HG02610 (cell line): ENCODE data around the gene TBX4.
"Not testable (repeated sequence)": the region's sequence is repeated elsewhere in the genome, so short reads cannot be mapped to it uniquely, and the experiment has no call there.

Experiments used
- ATAC-seq: cut with Tn5 transposase; IDR thresholded peaks from one replicate; pipeline ENCODE4 v1.9.1; 2021; ENCODE audit warnings: mild to moderate bottlenecking, moderate library complexity; ENCODE audit not compliant: unreplicated experiment

TBX4 gene

DNA sequence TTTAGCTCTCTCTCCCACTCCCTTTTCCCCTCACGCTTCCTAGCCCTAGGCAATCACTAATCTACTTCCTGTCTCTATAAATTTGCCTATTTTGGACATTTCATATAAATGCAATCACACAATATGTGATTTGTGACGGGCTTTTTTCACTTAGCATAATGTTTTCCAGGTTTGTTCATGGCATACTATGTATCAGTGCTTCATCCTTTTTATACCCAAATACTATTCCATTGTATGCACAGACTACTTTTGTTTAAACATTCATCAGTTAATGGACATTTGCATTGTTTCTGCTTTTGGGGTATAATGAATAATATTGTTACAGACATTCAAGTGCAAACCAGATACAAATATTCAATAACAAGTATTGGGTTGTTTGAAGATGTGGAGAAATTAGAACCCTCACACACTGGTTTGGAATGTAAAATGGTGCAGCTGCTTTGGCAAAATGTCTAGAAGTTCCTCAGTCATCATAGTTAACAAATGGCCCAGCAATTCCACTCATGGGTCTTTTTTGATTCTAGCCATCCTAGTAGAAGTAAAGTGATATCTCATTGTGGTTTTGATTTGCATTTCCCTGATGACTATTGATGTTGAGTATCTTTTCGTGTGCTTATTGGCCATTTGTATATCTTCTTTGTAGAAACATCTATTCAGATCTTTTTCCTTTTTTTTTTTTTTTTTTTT, 67.7 kb downstream of the TBX4 start:
- no peak for ATAC-seq

DNA sequence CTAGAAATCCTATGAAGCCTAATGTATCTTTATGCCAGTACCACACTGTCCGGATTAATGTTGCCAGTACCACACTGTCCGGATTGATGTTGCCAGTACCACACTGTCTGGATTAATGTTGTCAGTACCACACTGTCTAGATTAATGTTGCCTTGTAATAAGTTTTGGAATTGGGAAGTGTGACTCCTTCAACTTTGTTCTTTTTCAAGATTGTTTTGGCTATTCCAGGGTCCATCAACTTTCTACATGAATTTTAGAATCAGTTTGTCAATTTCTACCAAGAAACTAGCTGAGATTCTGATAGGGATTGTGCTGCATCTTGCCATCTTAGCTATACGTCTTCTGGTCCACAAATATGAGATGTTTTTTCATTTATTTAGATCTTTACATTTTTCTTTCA, 68.7 kb downstream of the TBX4 start:
- no peak for ATAC-seq

DNA sequence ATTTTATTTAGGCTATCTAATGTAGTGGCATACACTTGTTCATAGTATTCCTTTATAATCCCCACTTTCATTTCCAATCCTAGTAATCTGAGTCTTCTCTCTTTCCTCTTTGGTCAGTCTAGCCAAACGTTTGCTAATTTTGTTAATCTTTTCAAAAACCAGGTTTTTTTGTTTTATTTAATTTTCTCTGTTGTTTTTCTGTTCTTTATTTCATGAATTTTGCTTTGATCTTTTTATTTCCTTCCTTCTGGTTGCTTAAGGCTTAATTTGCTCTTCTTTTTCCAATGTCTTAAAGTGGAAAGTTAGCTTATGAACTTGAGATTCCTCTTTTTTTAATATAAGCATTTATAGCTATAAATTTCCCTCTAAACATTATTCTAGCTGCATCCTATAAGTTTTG, 69.9 kb downstream of the TBX4 start:
- no peak for ATAC-seq

DNA sequence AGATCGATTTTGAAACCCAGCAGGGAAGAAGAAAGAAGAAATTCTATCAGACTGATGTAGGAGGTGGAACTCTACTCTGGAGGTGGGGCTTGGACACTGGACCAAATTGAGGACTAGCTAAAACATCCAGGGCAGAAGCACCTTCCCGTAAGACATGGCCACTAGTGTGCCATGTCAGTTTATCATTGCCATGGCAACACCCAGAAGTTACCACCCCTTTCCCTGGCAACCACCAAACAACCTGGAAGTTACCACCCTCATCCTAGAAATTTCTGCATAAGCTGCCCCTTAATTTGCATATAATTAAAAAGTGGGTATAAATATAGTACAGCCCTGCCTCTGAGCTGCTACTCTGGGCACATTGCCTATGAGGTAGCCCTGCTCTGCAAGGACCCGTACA, 72.1 kb downstream of the TBX4 start:
- no peak for ATAC-seq

DNA sequence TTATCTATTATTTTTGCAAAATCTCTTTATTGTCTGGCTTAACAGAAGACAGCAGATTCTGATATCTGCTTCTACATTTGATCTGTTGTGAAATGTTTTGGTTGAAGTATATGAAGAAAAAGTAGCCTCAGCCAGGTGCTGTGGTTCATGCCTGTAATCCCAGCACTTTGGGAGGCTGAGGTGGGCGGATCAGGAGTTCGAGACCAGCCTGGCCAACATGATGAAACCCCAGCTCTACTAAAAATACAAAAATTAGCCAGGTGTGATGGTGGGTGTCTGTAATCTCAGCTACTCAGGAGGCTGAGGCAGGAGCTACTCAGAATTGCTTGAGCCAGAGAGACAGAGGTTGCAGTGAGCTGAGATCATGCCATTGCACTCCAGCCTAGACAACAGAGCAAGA, 75.2 kb downstream of the TBX4 start:
- not testable (repeated sequence) for ATAC-seq

DNA sequence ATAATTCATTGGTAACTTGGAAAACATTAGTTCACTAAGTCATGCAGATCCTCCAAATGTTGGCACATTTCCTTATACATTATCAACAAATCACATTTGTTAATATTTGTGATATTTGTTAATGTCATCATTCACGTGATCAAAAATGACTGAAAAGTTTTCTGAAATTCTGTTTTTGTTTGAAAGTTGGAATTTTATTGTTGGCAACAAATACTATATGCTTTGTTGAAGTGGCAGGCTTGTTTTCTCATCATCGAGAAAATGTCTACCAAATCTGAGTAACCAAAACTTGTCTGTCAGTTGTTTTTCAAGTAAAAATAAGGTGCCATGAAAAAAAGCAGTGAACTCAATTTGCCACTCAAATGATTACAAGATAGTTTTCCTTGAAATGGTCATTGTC, 75.9 kb downstream of the TBX4 start:
- ATAC-seq = no peak

DNA sequence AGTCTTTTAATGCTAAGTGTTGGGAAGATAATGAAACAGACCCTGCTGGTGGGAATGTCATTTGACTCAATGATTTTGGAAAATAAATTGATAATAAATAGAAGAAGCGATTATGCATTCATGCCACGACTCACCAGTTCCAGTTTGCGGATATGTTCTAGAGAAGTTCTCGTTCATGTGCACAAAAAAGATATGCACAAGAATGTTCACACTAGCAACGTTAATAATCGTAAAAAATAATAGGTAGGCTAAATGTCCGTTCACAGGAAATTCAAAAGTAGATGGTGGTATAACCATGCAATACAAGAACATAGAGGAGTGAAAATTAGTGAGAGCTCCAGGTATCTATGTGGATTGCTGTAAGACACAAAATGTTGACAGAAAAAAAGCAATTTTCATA, 79.0 kb downstream of the TBX4 start:
- ATAC-seq = no peak

DNA sequence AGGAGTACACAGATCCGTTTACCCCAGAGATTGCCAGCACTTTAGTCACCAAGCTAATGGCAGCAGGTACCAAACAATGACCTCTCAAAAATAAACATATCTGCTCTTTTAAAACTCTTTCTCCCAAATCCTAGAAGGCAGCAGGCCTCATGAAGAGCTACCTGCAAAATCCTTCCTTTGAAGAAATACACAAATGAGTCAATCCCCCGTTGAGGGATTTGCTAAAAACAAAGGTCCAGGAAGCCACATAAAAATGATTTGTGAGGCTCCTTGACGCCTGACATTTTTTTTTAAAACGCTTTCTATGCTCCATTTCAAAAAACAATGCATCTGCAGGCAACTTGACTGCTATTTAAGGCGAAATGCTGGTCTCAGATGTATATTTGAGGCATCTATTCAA, 80.6 kb downstream of the TBX4 start:
- no peak for ATAC-seq

DNA sequence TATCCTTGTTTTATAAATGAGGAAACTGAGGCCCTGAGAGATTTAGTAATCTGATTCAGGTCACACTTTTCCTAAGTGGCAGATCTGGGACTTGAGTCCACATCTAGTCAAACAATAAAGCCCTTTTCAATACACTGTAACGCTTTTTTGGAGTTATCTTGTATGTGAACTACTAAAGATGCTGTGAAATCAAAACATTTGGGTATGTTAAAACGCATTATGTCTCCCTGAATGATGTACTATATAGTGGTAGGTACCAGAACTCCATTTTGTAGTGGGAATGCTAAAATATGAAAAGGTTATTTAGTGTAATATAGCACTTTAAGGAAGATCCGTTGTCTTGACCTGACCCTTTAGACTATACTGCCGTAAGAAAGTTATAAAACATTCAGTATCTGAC, 81.6 kb downstream of the TBX4 start:
- ATAC-seq = no peak

DNA sequence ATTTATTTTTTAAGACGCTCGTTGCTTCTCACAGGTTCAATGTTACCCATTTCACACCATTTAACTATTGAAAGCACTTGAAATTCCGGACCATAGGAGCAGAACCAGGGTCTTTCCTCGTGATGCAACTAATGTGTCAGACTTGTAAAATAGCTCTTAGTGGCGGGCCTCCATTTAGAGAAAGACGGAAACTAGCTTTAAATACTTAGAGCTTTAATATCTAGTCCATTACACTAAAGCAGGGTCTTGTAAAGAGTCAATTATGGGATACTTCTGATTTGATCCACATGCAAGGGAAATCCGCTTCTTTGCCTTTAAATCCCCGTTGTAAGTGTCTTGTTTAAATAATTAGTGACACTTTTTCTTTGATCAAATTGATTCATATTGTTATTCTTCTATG, 82.2 kb downstream of the TBX4 start:
- no peak for ATAC-seq
